ENCODE results near the gene SLC4A3. TPM values are rescaled to one million over a fixed set of nuclear protein-coding genes. Genes with fewer than 3 reads are reported as not detected.

Gene SLC4A3
- polyA plus RNA-seq, 1 of the 3 experiments (the other 2 are of a cell fraction): 12.3 TPM

DNA sequence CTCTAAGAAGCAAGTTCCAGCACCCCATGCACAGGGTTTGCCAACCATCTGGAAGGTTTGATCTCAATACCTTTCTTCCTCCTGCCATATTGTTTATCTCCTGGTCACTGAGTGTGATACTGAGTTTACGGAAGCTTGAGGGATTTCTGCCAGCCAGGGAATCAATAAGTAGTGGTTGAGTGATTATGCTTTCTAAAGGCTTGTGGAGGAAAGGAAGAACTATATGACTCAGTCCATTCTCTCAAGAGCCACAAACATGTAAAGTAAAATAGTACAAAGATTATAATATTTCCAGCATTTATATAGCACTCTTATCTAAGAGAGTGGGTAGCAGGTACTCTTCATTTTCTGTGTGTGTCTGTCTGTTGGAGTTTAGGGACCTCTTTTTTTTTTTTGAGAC lies 49.2 kb downstream of the SLC4A3 start:
- POLR2A ChIA-PET: no interaction called here
- no peak for DNase-seq
- Histone ChIP-seq H3F3A (replicated peaks; ENCODE audit: insufficient read depth) (no peaks in the 10 kb centered on the region), H4K20me1 (ENCODE audit: insufficient read depth) (no peaks in the 10 kb centered on the region), H3K9me3 (no peaks in the 10 kb centered on the region), H3K36me3 (replicated peaks in 1 of 2; ENCODE audit: control insufficient read depth in 1 of 2, insufficient read depth in 2 of 2, low read length in 1 of 2) (no peaks in the 10 kb centered on the region), H3K79me2 (ENCODE audit: insufficient read depth) (no peaks in the 10 kb centered on the region), H3K9me2 (no peaks in the 10 kb centered on the region), H3K4me3 (ENCODE audit: low read depth in 2 of 2, low read length in 1 of 2) (no peak overlapping the region), H3K27me3 (ENCODE audit: insufficient read depth) (peaks cover 34% of the 10 kb centered on the region), H3K4me2 (no peak overlapping the region), H2AFZ (ENCODE audit: low read depth) (no peak overlapping the region), H3K27ac (ENCODE audit: low read depth in 2 of 2, low read length in 1 of 2) (no peak overlapping the region), H3K4me1 (ENCODE audit: control insufficient read depth in 1 of 2, insufficient read depth in 2 of 2, low read depth in 1 of 2, low read length in 1 of 2) (no peaks in the 10 kb centered on the region), H3K9ac (no peak overlapping the region)
- TF ChIP-seq TCF12 (IDR thresholded peaks at IDR 0.05) (no peak), RFX5 (IDR thresholded peaks at IDR 0.05; ENCODE audit: low read length) (no peak), FOSL2 (IDR thresholded peaks at IDR 0.05; ENCODE audit: borderline replicate concordance, low read depth) (no peak), CHD2 (IDR thresholded peaks at IDR 0.05; ENCODE audit: low read length, partially characterized antibody) (no peak)
- TF ChIP-seq, protein P1, sequence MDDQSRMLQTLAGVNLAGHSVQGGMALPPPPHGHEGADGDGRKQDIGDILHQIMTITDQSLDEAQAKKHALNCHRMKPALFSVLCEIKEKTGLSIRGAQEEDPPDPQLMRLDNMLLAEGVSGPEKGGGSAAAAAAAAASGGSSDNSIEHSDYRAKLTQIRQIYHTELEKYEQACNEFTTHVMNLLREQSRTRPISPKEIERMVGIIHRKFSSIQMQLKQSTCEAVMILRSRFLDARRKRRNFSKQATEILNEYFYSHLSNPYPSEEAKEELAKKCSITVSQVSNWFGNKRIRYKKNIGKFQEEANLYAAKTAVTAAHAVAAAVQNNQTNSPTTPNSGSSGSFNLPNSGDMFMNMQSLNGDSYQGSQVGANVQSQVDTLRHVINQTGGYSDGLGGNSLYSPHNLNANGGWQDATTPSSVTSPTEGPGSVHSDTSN (IDR thresholded peaks at IDR 0.05): no peak
- CTCF ChIA-PET: interaction anchor here (2.6 kb wide), 1 partner anchor 117 kb away, joined by 8 read pairs; no protein-coding TSS in a partner anchor
- 80% methylated on average over 1 of the region's 1 CpG for WGBS (ENCODE audit: low lambda C conversion rate)

DNA sequence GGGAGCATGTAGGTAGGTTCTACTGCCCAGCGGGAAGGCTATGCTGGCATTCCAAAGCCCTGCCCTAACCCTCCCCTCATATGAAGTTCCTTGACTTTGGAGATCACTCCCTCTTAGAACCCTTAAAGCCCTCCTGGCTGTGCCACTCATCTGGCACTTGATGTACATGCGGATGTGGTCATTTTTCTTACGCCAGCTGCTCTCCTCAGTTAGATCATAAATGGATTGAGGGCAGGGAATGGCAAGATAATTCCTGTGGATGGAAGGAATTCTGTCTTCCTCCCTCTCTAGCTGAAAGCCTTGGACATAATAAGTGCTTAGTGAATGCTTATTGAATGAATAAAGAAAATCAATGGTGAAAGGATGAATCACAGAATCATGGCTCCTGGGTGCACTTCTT lies 51.6 kb downstream of the SLC4A3 start:
- TF ChIP-seq, protein P1 (IDR thresholded peaks at IDR 0.05): no peak
- TF ChIP-seq, protein P2, sequence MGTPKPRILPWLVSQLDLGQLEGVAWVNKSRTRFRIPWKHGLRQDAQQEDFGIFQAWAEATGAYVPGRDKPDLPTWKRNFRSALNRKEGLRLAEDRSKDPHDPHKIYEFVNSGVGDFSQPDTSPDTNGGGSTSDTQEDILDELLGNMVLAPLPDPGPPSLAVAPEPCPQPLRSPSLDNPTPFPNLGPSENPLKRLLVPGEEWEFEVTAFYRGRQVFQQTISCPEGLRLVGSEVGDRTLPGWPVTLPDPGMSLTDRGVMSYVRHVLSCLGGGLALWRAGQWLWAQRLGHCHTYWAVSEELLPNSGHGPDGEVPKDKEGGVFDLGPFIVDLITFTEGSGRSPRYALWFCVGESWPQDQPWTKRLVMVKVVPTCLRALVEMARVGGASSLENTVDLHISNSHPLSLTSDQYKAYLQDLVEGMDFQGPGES (IDR thresholded peaks at IDR 0.05; ENCODE audit: low read depth, low read length): no peak
- TF ChIP-seq ELF1 (IDR thresholded peaks at IDR 0.05): no peak
- TF ChIP-seq GABPA (IDR thresholded peaks at IDR 0.05; ENCODE audit: low read depth): no peak
- TF ChIP-seq SMC3 (IDR thresholded peaks at IDR 0.05; ENCODE audit: low read depth, low read length): no peak
- TF ChIP-seq NRF1 (IDR thresholded peaks at IDR 0.05; ENCODE audit: low read depth, low read length): no peak
- Histone ChIP-seq H3K9me2 (no peaks in the 10 kb centered on the region), H3K27me3 (ENCODE audit: insufficient read depth) (peaks cover 15% of the 10 kb centered on the region; the same call in 1 of the 2 replicates), H3K4me1 (ENCODE audit: control insufficient read depth in 1 of 2, insufficient read depth in 2 of 2, low read depth in 1 of 2, low read length in 1 of 2) (no peaks in the 10 kb centered on the region), H4K20me1 (ENCODE audit: insufficient read depth) (no peaks in the 10 kb centered on the region), H3K36me3 (replicated peaks in 1 of 2; ENCODE audit: control insufficient read depth in 1 of 2, insufficient read depth in 2 of 2, low read length in 1 of 2) (no peaks in the 10 kb centered on the region), H2AFZ (ENCODE audit: low read depth) (no peak overlapping the region), H3K27ac (ENCODE audit: low read depth in 2 of 2, low read length in 1 of 2) (no peak overlapping the region), H3F3A (replicated peaks; ENCODE audit: insufficient read depth) (no peaks in the 10 kb centered on the region), H3K9ac (no peak overlapping the region), H3K4me2 (no peak overlapping the region), H3K79me2 (ENCODE audit: insufficient read depth) (no peaks in the 10 kb centered on the region), H3K4me3 (ENCODE audit: low read depth in 2 of 2, low read length in 1 of 2) (no peak overlapping the region), H3K9me3 (no peaks in the 10 kb centered on the region)
- WGBS (ENCODE audit: low lambda C conversion rate): 58% methylated on average over 3 of the region's 3 CpGs
- POLR2A ChIA-PET: no interaction called here
- CTCF ChIA-PET: interaction anchor here (2.1 kb wide), 1 partner anchor 11 kb away, joined by 8 read pairs; no protein-coding TSS in a partner anchor
- DNase-seq: no peak
